Esophagus muscularis mucosa (tissue), 4 donors: ENCODE data around the gene P2RY8. TPM values are rescaled to one million over a fixed set of nuclear protein-coding genes. Genes with fewer than 3 reads are reported as not detected.

Source experiments
- DNase-seq: peaks from one replicate; pipeline ENCODE4 v3.0.0-alpha.2; 2017; ENCODE audit errors: extremely low spot score
- H3K27ac ChIP-seq, 4 donors: fragments of 200-600 bp; sonication (generic); replicated peaks in 1 of 4; 1 replicate in 3 of 4; 2 replicates in 1 of 4; pipeline ENCODE4 v1.5.1; 2016 to 2019; ENCODE audit warnings: mild to moderate bottlenecking in 1 of 4
- H3K27me3 ChIP-seq, 4 donors: fragments of 200-600 bp; sonication (generic); one replicate each; pipeline versions ENCODE4 v1.5.1 to v1.6.0; 2016 to 2019
- H3K36me3 ChIP-seq, 4 donors: fragments of 200-600 bp; sonication (generic); one replicate each; pipeline ENCODE4 v1.5.1; 2016 to 2019
- H3K4me1 ChIP-seq, 4 donors: fragments of 200-600 bp; sonication (generic); one replicate each; pipeline ENCODE4 v1.5.1; 2016 to 2019
- H3K4me3 ChIP-seq, 4 donors: fragments of 200-600 bp; sonication (generic); 1 replicate in 2 of 4; 2 replicates in 2 of 4; pipeline ENCODE4 v1.5.1; 2016 to 2019; ENCODE audit warnings: mild to moderate bottlenecking in 4 of 4, moderate library complexity in 1 of 4
- H3K9me3 ChIP-seq, 4 donors: fragments of 200-600 bp; sonication (generic); 1 replicate in 3 of 4; 2 replicates in 1 of 4; pipeline ENCODE4 v1.5.1; 2016 to 2019
- CTCF ChIP-seq, 3 experiments: fragments of 200-600 bp in 2 of 3; fragments of 450-650 bp in 1 of 3; sonication (generic) in 2 of 3; IDR thresholded peaks; one replicate each; pipeline ENCODE4 v1.5.1; 2017 to 2019; ENCODE audit warnings: antibody characterized with exemption in 3 of 3, mild to moderate bottlenecking in 2 of 3, moderate library complexity in 1 of 3
- EP300 ChIP-seq: sonication (generic); formaldehyde crosslinking; IDR thresholded peaks from one replicate; pipeline ENCODE4 v1.6.1; 2017; ENCODE audit warnings: antibody characterized with exemption
- POLR2A ChIP-seq: fragments of 450-650 bp; IDR thresholded peaks from one replicate; pipeline ENCODE4 v1.6.1; 2017; ENCODE audit warnings: antibody characterized with exemption, moderate library complexity, mild to moderate bottlenecking, low read depth
- POLR2AphosphoS5 ChIP-seq, 2 donors: sonication (generic); formaldehyde crosslinking; IDR thresholded peaks; one replicate each; pipeline ENCODE4 v1.6.1; 2017; ENCODE audit warnings: antibody characterized with exemption in 2 of 2
- WGBS: methylation state at CpG from one replicate; pipeline ENCODE4 v1.1.5; 2018; 5-methylcytosine and 5-hydroxymethylcytosine counted together
- intact Hi-C: fragments of 100-400 bp; cut with DNase I; formaldehyde crosslinking; loops from one replicate; pipeline ENCODE4 v1.15.1; 2023
- total RNA-seq, 4 donors: library from RNA; depleted of rRNA; stranded (reverse); fragments of >200 nt; gene quantifications; one replicate each; pipeline versions ENCODE4 v1.1.0 to v1.2.1, GENCODE V29; 2016

The P2RY8 gene
- total RNA-seq, 4 donors from 2014 or later: 0.63 to 3.1 (median 1.9) TPM

- WGBS: 80% methylated on average over 15 of the region's 24 CpGs
- intact Hi-C loops: no loop called here
- no peaks in the 10 kb centered on the region for H3K4me1 ChIP-seq
- H3K27me3 ChIP-seq: peaks cover 0 to 60% (median 2%) of the 10 kb centered on the region in 4 donors
- H3K27ac ChIP-seq: no peak overlapping the region
- H3K4me3 ChIP-seq: no peak overlapping the region
- H3K36me3 ChIP-seq: no peaks in the 10 kb centered on the region
- no peak for TF ChIP-seq CTCF (IDR thresholded peaks at IDR 0.05)
- DNase-seq: peak; percentile 81
- H3K9me3 ChIP-seq: no peaks in the 10 kb centered on the region
Measured at GRCh38 chrX:1464041-1464970, 72.7 kb downstream of the P2RY8 start.

- intact Hi-C loops: no loop called here
Measured at GRCh38 chrX:1463581-1463980, 73.4 kb downstream of the P2RY8 start.

GRCh38 chrX:1462596-1463251, 74.3 kb downstream of the P2RY8 start:
- Histone ChIP-seq H3K9me3 (no peaks in the 10 kb centered on the region), H3K27me3 (peaks cover 0 to 48% (median 0%) of the 10 kb centered on the region in 4 donors), H3K4me3 (no peak overlapping the region), H3K27ac (peak overlapping the region in 2 of 4 donors; percentile 7 to 59), H3K4me1 (no peaks in the 10 kb centered on the region), H3K36me3 (no peaks in the 10 kb centered on the region)
- TF ChIP-seq POLR2AphosphoS5 (IDR thresholded peaks at IDR 0.05) (peak in 1 of 2 donors; percentile 12), CTCF (IDR thresholded peaks at IDR 0.05) (no peak)
- peak; percentile 83 for DNase-seq
- WGBS: 60% methylated on average over 19 of the region's 19 CpGs
- intact Hi-C loops: no loop called here

More at GRCh38 chrX:1463581-1463980, 73.4 kb downstream of the P2RY8 start:
- no peak for DNase-seq
- TF ChIP-seq POLR2AphosphoS5 (IDR thresholded peaks at IDR 0.05): no peak
- TF ChIP-seq EP300: no peak
- TF ChIP-seq POLR2A: no peak
- no peak for TF ChIP-seq CTCF (IDR thresholded peaks at IDR 0.05)
- Histone ChIP-seq H3K27me3 (peaks cover 0 to 56% (median 2%) of the 10 kb centered on the region in 4 donors), H3K36me3 (no peaks in the 10 kb centered on the region), H3K27ac (peak overlapping the region in 1 of 4 donors; percentile 59), H3K9me3 (no peaks in the 10 kb centered on the region), H3K4me1 (no peaks in the 10 kb centered on the region), H3K4me3 (no peak overlapping the region)
- 88% methylated on average over 4 of the region's 5 CpGs for WGBS

- Histone ChIP-seq H3K4me3 (no peak overlapping the region), H3K36me3 (no peaks in the 10 kb centered on the region), H3K4me1 (no peaks in the 10 kb centered on the region), H3K9me3 (no peaks in the 10 kb centered on the region), H3K27ac (no peak overlapping the region), H3K27me3 (peaks cover 0 to 42% (median 0%) of the 10 kb centered on the region in 4 donors)
- DNase-seq: no peak
- no peak for TF ChIP-seq EP300
- no peak for TF ChIP-seq POLR2A
- no peak for TF ChIP-seq POLR2AphosphoS5 (IDR thresholded peaks at IDR 0.05)
- TF ChIP-seq CTCF (IDR thresholded peaks at IDR 0.05): no peak
- intact Hi-C loops: no loop called here
Measured at GRCh38 chrX:1462110-1462509, 74.9 kb downstream of the P2RY8 start.
